Smooth muscle cell (in vitro differentiated cells): ENCODE measurements around the gene ZBTB39. TPM values are rescaled to one million over a fixed set of nuclear protein-coding genes. Genes with fewer than 3 reads are reported as not detected.

Source experiments
- DNase-seq: peaks from one replicate; lab custom pipeline; 2025; ENCODE audit not compliant: unreplicated experiment; lab: John Stamatoyannopoulos, UW
- H2AFZ ChIP-seq: fragments of 200-600 bp; sonication (generic); 2 replicates; pipeline ENCODE4 v1.6.0; 2016; ENCODE audit warnings: antibody characterized with exemption, low read depth, mild to moderate bottlenecking
- H3F3A ChIP-seq: fragments of 200-600 bp; sonication (generic); 2 replicates; pipeline ENCODE4 v1.6.0; 2017; ENCODE audit warnings: antibody characterized with exemption, low read depth
- H3K27ac ChIP-seq: fragments of 200-600 bp; sonication (generic); 2 replicates; pipeline ENCODE4 v1.5.1; 2016; ENCODE audit warnings: low read depth, mild to moderate bottlenecking
- H3K27me3 ChIP-seq: fragments of 200-600 bp; sonication (generic); 2 replicates; pipeline ENCODE4 v1.6.1; 2016; ENCODE audit warnings: low read depth, mild to moderate bottlenecking
- H3K36me3 ChIP-seq: fragments of 200-600 bp; sonication (generic); 2 replicates; pipeline ENCODE4 v1.5.1; 2016; ENCODE audit warnings: low read depth
- H3K4me1 ChIP-seq: fragments of 200-600 bp; sonication (generic); 2 replicates; pipeline ENCODE4 v1.5.1; 2016; ENCODE audit warnings: low read depth
- H3K4me2 ChIP-seq: fragments of 200-600 bp; sonication (generic); 2 replicates; pipeline ENCODE4 v1.6.0; 2016; ENCODE audit warnings: mild to moderate bottlenecking
- H3K4me3 ChIP-seq: fragments of 200-600 bp; sonication (generic); 2 replicates; pipeline ENCODE4 v1.5.1; 2016; ENCODE audit warnings: mild to moderate bottlenecking
- H3K79me2 ChIP-seq: fragments of 200-600 bp; sonication (generic); 2 replicates; pipeline ENCODE4 v1.6.0; 2016; ENCODE audit warnings: low read depth, mild to moderate bottlenecking
- H3K9ac ChIP-seq: fragments of 200-600 bp; sonication (generic); 2 replicates; pipeline ENCODE4 v1.6.0; 2016; ENCODE audit warnings: low read depth
- H3K9me3 ChIP-seq: fragments of 200-600 bp; sonication (generic); replicated peaks from 2 replicates; pipeline ENCODE4 v1.5.1; 2016; ENCODE audit warnings: low read depth
- H4K20me1 ChIP-seq: fragments of 200-600 bp; sonication (generic); 2 replicates; pipeline ENCODE4 v1.6.0; 2016; ENCODE audit warnings: low read depth
- WGBS: methylation state at CpG from one replicate; pipeline ENCODE4 v1.1.7; 2016; ENCODE audit warnings: low lambda C conversion rate; 5-methylcytosine and 5-hydroxymethylcytosine counted together
- polyA plus RNA-seq: library from polyadenylated mRNA; unstranded; fragments of >200 nt; fragmentation: Nextera tagmentation; extraction: Ambion mirVana; gene quantifications from 2 replicates; pipeline ENCODE4 v1.2.1, GENCODE V29; 2016
- total RNA-seq: library from RNA; depleted of rRNA; stranded (reverse); fragments of >200 nt; gene quantifications from 2 replicates; pipeline ENCODE4 v1.2.3, GENCODE V29; 2014
- TF ChIP-seq, protein P1 (sequence below): fragments of 200-600 bp; sonication (generic); IDR thresholded peaks from 2 replicates; pipeline ENCODE4 v1.5.1; 2017; ENCODE audit warnings: borderline replicate concordance, mild to moderate bottlenecking, antibody characterized with exemption; ENCODE audit not compliant: insufficient read depth, poor library complexity, severe bottlenecking

Gene ZBTB39
- total and polyA plus RNA-seq, 2 experiments from 2014 or later, result 3.6 to 8.5 TPM

GRCh38 chr12:56955631-56956256, 50.6 kb downstream of the ZBTB39 start:
- H3K27ac ChIP-seq, result no peak overlapping the region
- no peak overlapping the region for H3K4me3 ChIP-seq
- H3K9ac ChIP-seq, result no peak overlapping the region
- no peaks in the 10 kb centered on the region for H3K9me3 ChIP-seq
- no peaks in the 10 kb centered on the region for H4K20me1 ChIP-seq
- no peak for DNase-seq
- H3F3A ChIP-seq, result no peaks in the 10 kb centered on the region
- H3K4me1 ChIP-seq, result no peaks in the 10 kb centered on the region
- H3K36me3 ChIP-seq, result no peaks in the 10 kb centered on the region
- no peaks in the 10 kb centered on the region for H3K27me3 ChIP-seq
- no peak overlapping the region for H3K4me2 ChIP-seq
- TF ChIP-seq, protein P1, sequence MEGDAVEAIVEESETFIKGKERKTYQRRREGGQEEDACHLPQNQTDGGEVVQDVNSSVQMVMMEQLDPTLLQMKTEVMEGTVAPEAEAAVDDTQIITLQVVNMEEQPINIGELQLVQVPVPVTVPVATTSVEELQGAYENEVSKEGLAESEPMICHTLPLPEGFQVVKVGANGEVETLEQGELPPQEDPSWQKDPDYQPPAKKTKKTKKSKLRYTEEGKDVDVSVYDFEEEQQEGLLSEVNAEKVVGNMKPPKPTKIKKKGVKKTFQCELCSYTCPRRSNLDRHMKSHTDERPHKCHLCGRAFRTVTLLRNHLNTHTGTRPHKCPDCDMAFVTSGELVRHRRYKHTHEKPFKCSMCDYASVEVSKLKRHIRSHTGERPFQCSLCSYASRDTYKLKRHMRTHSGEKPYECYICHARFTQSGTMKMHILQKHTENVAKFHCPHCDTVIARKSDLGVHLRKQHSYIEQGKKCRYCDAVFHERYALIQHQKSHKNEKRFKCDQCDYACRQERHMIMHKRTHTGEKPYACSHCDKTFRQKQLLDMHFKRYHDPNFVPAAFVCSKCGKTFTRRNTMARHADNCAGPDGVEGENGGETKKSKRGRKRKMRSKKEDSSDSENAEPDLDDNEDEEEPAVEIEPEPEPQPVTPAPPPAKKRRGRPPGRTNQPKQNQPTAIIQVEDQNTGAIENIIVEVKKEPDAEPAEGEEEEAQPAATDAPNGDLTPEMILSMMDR, result no peak
- no peaks in the 10 kb centered on the region for H3K79me2 ChIP-seq
- 84% methylated on average over 2 of the region's 2 CpGs for WGBS
- H2AFZ ChIP-seq, result no peak overlapping the region

GRCh38 chr12:56954958-56955355, 51.4 kb downstream of the ZBTB39 start:
- WGBS, result 87% methylated on average over 6 of the region's 6 CpGs
- no peaks in the 10 kb centered on the region for H3K4me1 ChIP-seq
- H3K4me2 ChIP-seq, result no peak overlapping the region
- no peak overlapping the region for H2AFZ ChIP-seq
- no peaks in the 10 kb centered on the region for H3K36me3 ChIP-seq
- H3K9ac ChIP-seq, result no peak overlapping the region
- DNase-seq, result no peak
- TF ChIP-seq, protein P1, result no peak
- no peaks in the 10 kb centered on the region for H3F3A ChIP-seq
- no peak overlapping the region for H3K4me3 ChIP-seq
- no peaks in the 10 kb centered on the region for H4K20me1 ChIP-seq
- no peaks in the 10 kb centered on the region for H3K27me3 ChIP-seq
- no peak overlapping the region for H3K27ac ChIP-seq
- no peaks in the 10 kb centered on the region for H3K9me3 ChIP-seq
- H3K79me2 ChIP-seq, result no peaks in the 10 kb centered on the region

GRCh38 chr12:56954057-56954957, 52.0 kb downstream of the ZBTB39 start:
- TF ChIP-seq, protein P1, result no peak
- Histone ChIP-seq H4K20me1 (no peaks in the 10 kb centered on the region), H3K9me3 (no peaks in the 10 kb centered on the region), H3K4me3 (no peak overlapping the region), H2AFZ (no peak overlapping the region), H3K4me2 (no peak overlapping the region), H3K9ac (no peak overlapping the region), H3K4me1 (no peaks in the 10 kb centered on the region), H3K36me3 (no peaks in the 10 kb centered on the region), H3K79me2 (no peaks in the 10 kb centered on the region), H3K27me3 (no peaks in the 10 kb centered on the region), H3K27ac (no peak overlapping the region), H3F3A (no peaks in the 10 kb centered on the region)
- no peak for DNase-seq
- WGBS, result 93% methylated on average over 6 of the region's 6 CpGs

- no peak overlapping the region for H3K27ac ChIP-seq
- no peaks in the 10 kb centered on the region for H3K36me3 ChIP-seq
- H3F3A ChIP-seq, result no peaks in the 10 kb centered on the region
- DNase-seq, result no peak
- H3K4me3 ChIP-seq, result no peak overlapping the region
- no peak overlapping the region for H3K9ac ChIP-seq
- H3K4me1 ChIP-seq, result no peaks in the 10 kb centered on the region
- H3K27me3 ChIP-seq, result no peaks in the 10 kb centered on the region
- TF ChIP-seq, protein P1, result no peak
- H3K79me2 ChIP-seq, result no peaks in the 10 kb centered on the region
- no peak overlapping the region for H3K4me2 ChIP-seq
- 45% methylated on average over 1 of the region's 1 CpG for WGBS
- no peak overlapping the region for H2AFZ ChIP-seq
- H4K20me1 ChIP-seq, result no peaks in the 10 kb centered on the region
- H3K9me3 ChIP-seq, result no peaks in the 10 kb centered on the region
Measured at GRCh38 chr12:56953314-56953713, 53.0 kb downstream of the ZBTB39 start.
